ENCODE data around the gene AXIN1. TPM values are rescaled to one million over a fixed set of nuclear protein-coding genes. Genes with fewer than 3 reads are reported as not detected.

The AXIN1 gene
- total RNA-seq, 1 experiment from 2014 or later: 50.3 TPM

- ATAC-seq: no peak
- Mint-ChIP-seq H3K4me3 (no peak overlapping the region), H3K27me3 (ENCODE audit: low read depth) (no peaks in the 10 kb centered on the region), H3K9me3 (no peaks in the 10 kb centered on the region), H3K27ac (no peak overlapping the region), H3K4me1 (no peaks in the 10 kb centered on the region), H3K36me3 (peaks cover 20% of the 10 kb centered on the region)
- POLR2A ChIA-PET: interaction anchor here (0.5 kb wide), 1 partner anchor 16 kb away, joined by 3 read pairs; the partner anchor contains the start of gene RGS11
- CTCF ChIA-PET: interaction anchor here (1.0 kb wide), 1 partner anchor 194 kb away, joined by 3 read pairs; no protein-coding TSS in a partner anchor
- DNase-seq (ENCODE audit: low spot score): no peak
- no peak for TF ChIP-seq OVOL2 (CRISPR knock-in tag; IDR thresholded peaks at IDR 0.05; ENCODE audit: borderline replicate concordance)
- TF ChIP-seq NR3C1 (CRISPR knock-in tag; conservative IDR thresholded peaks at IDR 0.05; ENCODE audit: low read depth): no peak
- no peak for TF ChIP-seq CBFB (CRISPR knock-in tag; IDR thresholded peaks at IDR 0.05; ENCODE audit: low read depth)
- no peak for TF ChIP-seq ZNF232 (CRISPR knock-in tag; IDR thresholded peaks at IDR 0.05)
- TF ChIP-seq SOX15 (CRISPR knock-in tag; IDR thresholded peaks at IDR 0.05): no peak
- no peak for TF ChIP-seq KAT7 (CRISPR knock-in tag; IDR thresholded peaks at IDR 0.05; ENCODE audit: borderline replicate concordance)
- no peak for TF ChIP-seq NR1H2 (CRISPR knock-in tag; IDR thresholded peaks at IDR 0.05)
- TF ChIP-seq ZNF138 (CRISPR knock-in tag; conservative IDR thresholded peaks at IDR 0.05): no peak
- TF ChIP-seq TEAD4 (CRISPR knock-in tag; IDR thresholded peaks at IDR 0.05): no peak
- TF ChIP-seq ZNF281 (CRISPR knock-in tag; IDR thresholded peaks at IDR 0.05): no peak
- TF ChIP-seq JAZF1 (CRISPR knock-in tag; IDR thresholded peaks at IDR 0.05): no peak
- no peak for TF ChIP-seq GRHL2 (CRISPR knock-in tag; IDR thresholded peaks at IDR 0.05; ENCODE audit: insufficient replicate concordance, severe bottlenecking)
- no peak for TF ChIP-seq ZNF317 (CRISPR knock-in tag; IDR thresholded peaks at IDR 0.05; ENCODE audit: borderline replicate concordance, low read depth)
- no peak for TF ChIP-seq ZNF532 (CRISPR knock-in tag; IDR thresholded peaks at IDR 0.05; ENCODE audit: borderline replicate concordance)
- TF ChIP-seq NR2C2 (CRISPR knock-in tag; IDR thresholded peaks at IDR 0.05): no peak
- no peak for TF ChIP-seq EMX1 (CRISPR knock-in tag; IDR thresholded peaks at IDR 0.05)
- TF ChIP-seq RELA (CRISPR knock-in tag; IDR thresholded peaks at IDR 0.05; ENCODE audit: borderline replicate concordance): no peak
- no peak for TF ChIP-seq ATF1 (CRISPR knock-in tag; IDR thresholded peaks at IDR 0.05)
- no peak for TF ChIP-seq ZNF671 (CRISPR knock-in tag; IDR thresholded peaks at IDR 0.05)
- no peak for TF ChIP-seq JUN (CRISPR knock-in tag; IDR thresholded peaks at IDR 0.05)
Measured at GRCh38 chr16:291539-291938, 61.0 kb downstream of the AXIN1 start.

GRCh38 chr16:290681-291405 is 61.7 kb downstream of the AXIN1 start:
- no peaks in the 10 kb centered on the region for H3K9me3 Mint-ChIP-seq
- H3K27me3 Mint-ChIP-seq (ENCODE audit: low read depth): no peaks in the 10 kb centered on the region
- ATAC-seq (no peak), DNase-seq (ENCODE audit: low spot score) (no peak)
- peaks cover 23% of the 10 kb centered on the region for H3K36me3 Mint-ChIP-seq
- H3K4me3 Mint-ChIP-seq: no peak overlapping the region
- H3K4me1 Mint-ChIP-seq: no peaks in the 10 kb centered on the region
- POLR2A ChIA-PET: no interaction called here
- CTCF ChIA-PET: no interaction called here
- H3K27ac Mint-ChIP-seq: no peak overlapping the region
- TF ChIP-seq ZNF219 (CRISPR knock-in tag; IDR thresholded peaks at IDR 0.05; ENCODE audit: borderline replicate concordance) (no peak), ERG (CRISPR knock-in tag; IDR thresholded peaks at IDR 0.05) (no peak), NR1H2 (CRISPR knock-in tag; IDR thresholded peaks at IDR 0.05) (no peak), ZNF512 (CRISPR knock-in tag; IDR thresholded peaks at IDR 0.05; ENCODE audit: borderline replicate concordance) (no peak), NFYB (CRISPR knock-in tag; conservative IDR thresholded peaks at IDR 0.05; ENCODE audit: low read depth) (no peak), TP53 (CRISPR knock-in tag; IDR thresholded peaks at IDR 0.05) (no peak), JUN (CRISPR knock-in tag; IDR thresholded peaks at IDR 0.05) (no peak), CDX4 (CRISPR knock-in tag; IDR thresholded peaks at IDR 0.05; ENCODE audit: borderline replicate concordance) (no peak)

Data from WTC11 (cell line).